GM13977 (cell line): ENCODE data around the gene IPMK.

Source experiments
- DNase-seq: peaks from one replicate; pipeline ENCODE4 v3.0.0; 2012; ENCODE audit warnings: low spot score
- in situ Hi-C: fragments of 300-500 bp; cut with MboI; formaldehyde crosslinking; loops from one replicate; pipeline ENCODE4 v1.12.0; 2022; ENCODE audit warnings: low sequenced_read_pairs, low pct_unique_long_range_greater_than_20kb, mixed read lengths, inconsistent platforms; ENCODE audit not compliant: unreplicated experiment
- TF ChIP-seq, protein P1 (sequence below): IDR thresholded peaks from 2 replicates; pipeline ENCODE4 v1.5.1; 2012; ENCODE audit warnings: mild to moderate bottlenecking, control low read depth; ENCODE audit not compliant: insufficient read depth; ENCODE audit errors: extremely low read depth, missing control alignments

The IPMK gene

DNA sequence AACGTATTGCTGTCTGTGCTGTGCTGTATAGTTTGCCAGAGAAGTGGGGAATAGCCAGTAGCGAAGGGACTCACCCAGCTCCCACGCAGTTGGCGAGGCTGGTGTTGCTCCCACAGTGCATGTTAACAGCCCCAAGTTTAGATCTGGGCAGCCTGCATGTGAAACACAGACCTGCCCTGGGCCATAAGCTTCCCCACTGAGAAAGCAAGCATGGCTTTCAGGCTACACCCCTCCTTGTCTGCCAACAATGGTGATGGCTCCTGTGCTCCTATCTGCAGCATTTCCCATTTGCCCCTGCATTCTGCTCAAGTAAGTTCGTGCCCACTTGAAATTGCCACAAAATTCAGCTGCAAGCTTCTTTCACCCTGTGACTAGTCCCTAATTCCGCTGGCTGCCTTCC, 57.5 kb downstream of the IPMK start:
- in situ Hi-C loops, result no loop called here
- DNase-seq, result no peak
- TF ChIP-seq, protein P1, sequence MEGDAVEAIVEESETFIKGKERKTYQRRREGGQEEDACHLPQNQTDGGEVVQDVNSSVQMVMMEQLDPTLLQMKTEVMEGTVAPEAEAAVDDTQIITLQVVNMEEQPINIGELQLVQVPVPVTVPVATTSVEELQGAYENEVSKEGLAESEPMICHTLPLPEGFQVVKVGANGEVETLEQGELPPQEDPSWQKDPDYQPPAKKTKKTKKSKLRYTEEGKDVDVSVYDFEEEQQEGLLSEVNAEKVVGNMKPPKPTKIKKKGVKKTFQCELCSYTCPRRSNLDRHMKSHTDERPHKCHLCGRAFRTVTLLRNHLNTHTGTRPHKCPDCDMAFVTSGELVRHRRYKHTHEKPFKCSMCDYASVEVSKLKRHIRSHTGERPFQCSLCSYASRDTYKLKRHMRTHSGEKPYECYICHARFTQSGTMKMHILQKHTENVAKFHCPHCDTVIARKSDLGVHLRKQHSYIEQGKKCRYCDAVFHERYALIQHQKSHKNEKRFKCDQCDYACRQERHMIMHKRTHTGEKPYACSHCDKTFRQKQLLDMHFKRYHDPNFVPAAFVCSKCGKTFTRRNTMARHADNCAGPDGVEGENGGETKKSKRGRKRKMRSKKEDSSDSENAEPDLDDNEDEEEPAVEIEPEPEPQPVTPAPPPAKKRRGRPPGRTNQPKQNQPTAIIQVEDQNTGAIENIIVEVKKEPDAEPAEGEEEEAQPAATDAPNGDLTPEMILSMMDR, result no peak

DNA sequence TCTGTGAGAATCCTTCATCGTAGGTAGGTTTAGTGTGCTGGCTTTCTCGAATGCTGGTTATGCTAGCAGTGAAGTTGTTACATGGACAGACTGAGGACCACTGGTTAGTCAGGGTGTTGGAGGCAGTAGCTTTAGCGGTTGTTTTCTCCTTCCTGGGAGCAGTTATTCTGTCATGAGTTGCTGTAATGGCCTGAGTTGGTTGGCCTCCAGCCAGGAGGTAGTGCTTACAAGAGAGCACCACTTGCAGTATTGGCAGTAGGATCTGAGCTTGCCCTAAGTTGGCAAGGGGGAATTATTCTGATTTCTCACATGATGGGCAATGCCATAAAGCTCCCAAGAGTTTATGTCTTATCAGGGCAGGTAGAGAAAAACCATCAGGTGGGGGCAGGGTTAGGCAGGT, 58.0 kb downstream of the IPMK start:
- TF ChIP-seq, protein P1, result no peak
- DNase-seq, result no peak
- in situ Hi-C loops, result no loop called here

DNA sequence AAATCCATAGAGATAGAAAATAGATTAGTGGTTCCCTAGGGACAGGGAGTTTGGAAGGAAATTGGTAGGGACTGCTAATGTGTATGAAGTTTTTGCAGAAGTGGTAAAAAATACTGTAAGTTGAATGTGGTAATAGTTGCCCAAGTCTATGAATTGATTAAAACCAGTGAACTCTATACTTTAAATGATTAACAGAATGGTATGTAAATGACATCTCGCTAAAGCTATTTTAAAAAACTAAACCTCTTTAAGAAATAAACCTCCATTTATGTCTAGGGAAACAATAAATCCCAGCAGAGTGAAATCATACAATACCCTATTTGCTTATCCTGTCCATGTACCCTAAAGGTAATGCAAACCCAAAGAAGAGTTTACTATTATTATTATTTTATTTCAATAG, 61.4 kb downstream of the IPMK start:
- TF ChIP-seq, protein P1, result no peak
- DNase-seq, result no peak
- in situ Hi-C loops, result no loop called here

DNA sequence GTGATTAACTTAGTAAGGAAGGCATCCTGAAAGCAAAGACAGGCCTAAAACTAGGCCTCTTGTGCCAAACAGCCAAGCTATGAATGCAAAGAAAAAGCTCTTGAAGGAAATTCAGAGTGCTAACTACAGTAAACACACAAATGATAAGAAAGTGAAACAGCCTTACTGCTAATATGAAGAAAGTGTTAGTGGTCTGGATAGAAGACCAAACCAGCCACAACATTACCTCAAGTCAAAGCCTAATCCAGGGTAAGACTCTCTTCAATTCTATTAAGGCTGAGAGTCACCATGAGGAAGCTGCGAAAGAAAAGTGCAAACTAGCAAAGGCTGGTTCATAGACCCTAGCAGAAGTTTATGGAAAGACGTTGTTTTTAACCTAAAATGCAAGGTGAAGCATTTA, 66.0 kb downstream of the IPMK start:
- in situ Hi-C loops, result no loop called here

DNA sequence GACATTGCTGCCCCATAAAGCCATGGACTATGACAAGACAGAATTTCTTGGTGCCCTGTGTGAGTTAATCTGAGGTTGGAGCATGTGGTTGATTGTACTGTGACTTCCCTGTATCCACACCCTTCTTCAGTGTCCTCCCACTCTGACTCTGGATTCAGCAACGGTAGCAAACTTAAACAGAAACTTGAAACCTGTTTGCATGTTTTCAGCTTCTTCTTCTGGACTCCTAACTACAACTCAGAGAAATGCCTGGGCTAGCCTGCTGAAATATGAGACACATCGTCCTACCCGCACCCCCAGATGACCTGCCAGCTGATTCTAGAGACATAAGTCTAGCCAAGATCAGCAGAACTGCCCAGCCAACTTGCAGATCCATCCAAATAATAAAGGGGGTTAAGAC, 78.4 kb downstream of the IPMK start:
- no peak for DNase-seq
- in situ Hi-C loops, result loop anchor here (10.0 kb wide), 1 partner anchor 96 kb away; no protein-coding TSS in a partner anchor
- TF ChIP-seq, protein P1, result no peak

More for the DNA sequence above, 66.0 kb downstream of the IPMK start:
- TF ChIP-seq, protein P1, result no peak
- no peak for DNase-seq

DNA sequence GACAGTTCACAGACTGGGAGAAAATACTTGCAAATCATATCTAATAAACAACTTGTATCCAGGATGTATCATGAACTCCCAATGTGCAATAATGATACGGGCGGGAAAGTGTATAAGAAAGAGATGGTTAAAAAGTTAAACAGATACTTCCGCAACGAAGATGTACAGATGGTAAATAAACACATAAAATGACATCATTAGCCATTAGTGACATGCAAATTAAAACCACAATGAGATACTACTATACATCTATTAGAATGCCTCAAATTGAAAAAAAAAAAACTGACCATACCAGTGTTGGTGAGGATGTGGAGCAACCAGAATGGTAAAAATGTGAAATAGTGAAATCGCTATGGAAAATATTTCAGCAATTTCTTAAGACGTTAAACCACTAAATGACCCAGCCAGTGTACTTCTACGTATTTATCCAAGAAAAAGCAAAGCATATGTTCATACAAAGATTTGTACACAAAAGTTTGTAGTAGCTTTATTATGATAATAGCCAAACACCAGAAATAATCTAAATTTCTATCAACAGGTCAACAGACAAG, 83.5 kb downstream of the IPMK start:
- in situ Hi-C loops, result loop anchor here (10.0 kb wide), 1 partner anchor 101 kb away; no protein-coding TSS in a partner anchor

More for the DNA sequence above, 83.5 kb downstream of the IPMK start:
- DNase-seq, result no peak
- TF ChIP-seq, protein P1, result no peak
